HG03558 (cell line): ENCODE data around the gene CCDC197.
A peak's percentile ranks its signal among the peaks of the same experiment; 100 is the strongest.

ENCODE experiments used
- ATAC-seq: cut with Tn5 transposase; IDR thresholded peaks from one replicate; pipeline ENCODE4 v1.9.1; 2021; ENCODE audit warnings: moderate number of reproducible peaks; ENCODE audit not compliant: unreplicated experiment; ENCODE audit errors: extremely low read depth

The CCDC197 gene

GRCh38 chr14:93997082-93997481, at the start of gene CCDC197:
CCDC197 (plus strand) TSS chr14:93997301; CDS start chr14:93998132, 831 bp downstream.
- ATAC-seq: no peak

- ATAC-seq: no peak
Observed at GRCh38 chr14:93949511-93950075, 47.5 kb upstream of the CCDC197 start.

GRCh38 chr14:93950948-93951634, 46.0 kb upstream of the CCDC197 start:
- no peak for ATAC-seq

- ATAC-seq: no peak
Observed at GRCh38 chr14:93951635-93952540, 45.2 kb upstream of the CCDC197 start.

- ATAC-seq: no peak
Observed at GRCh38 chr14:93952829-93953228, 44.3 kb upstream of the CCDC197 start.

- no peak for ATAC-seq
Observed at GRCh38 chr14:93953263-93953662, 43.8 kb upstream of the CCDC197 start.

- ATAC-seq: no peak
Observed at GRCh38 chr14:93953739-93954515, 43.2 kb upstream of the CCDC197 start.

GRCh38 chr14:93954516-93954830, 42.6 kb upstream of the CCDC197 start:
- ATAC-seq: no peak

- no peak for ATAC-seq
Observed at GRCh38 chr14:93954900-93955849, 41.9 kb upstream of the CCDC197 start.

- ATAC-seq: no peak
Observed at GRCh38 chr14:93955850-93956481, 41.1 kb upstream of the CCDC197 start.

GRCh38 chr14:93956514-93957332, 40.4 kb upstream of the CCDC197 start:
- ATAC-seq: no peak

- no peak for ATAC-seq
Observed at GRCh38 chr14:93957333-93957710, 39.8 kb upstream of the CCDC197 start.

- ATAC-seq: no peak
Observed at GRCh38 chr14:93957751-93958566, 39.1 kb upstream of the CCDC197 start.

GRCh38 chr14:93958567-93959238, 38.4 kb upstream of the CCDC197 start:
- no peak for ATAC-seq

GRCh38 chr14:93959239-93960107, 37.6 kb upstream of the CCDC197 start:
- ATAC-seq: peak; percentile 56

- no peak for ATAC-seq
Observed at GRCh38 chr14:93960108-93960475, 37.0 kb upstream of the CCDC197 start.
